AML-193 (cell line): ENCODE results near the gene NOS3.

Source experiments
- DNase-seq, 2 experiments: peaks; one replicate each; lab custom pipeline; 2025; lab: John Stamatoyannopoulos, UW

NOS3 gene

GRCh38 chr7:150990416-150991186 lies at the start of gene NOS3:
Gene NOS3 (plus strand): TSS chr7:150991017. CDS start chr7:150993804, 2,787 bp downstream.
- DNase-seq = no peak

DNA sequence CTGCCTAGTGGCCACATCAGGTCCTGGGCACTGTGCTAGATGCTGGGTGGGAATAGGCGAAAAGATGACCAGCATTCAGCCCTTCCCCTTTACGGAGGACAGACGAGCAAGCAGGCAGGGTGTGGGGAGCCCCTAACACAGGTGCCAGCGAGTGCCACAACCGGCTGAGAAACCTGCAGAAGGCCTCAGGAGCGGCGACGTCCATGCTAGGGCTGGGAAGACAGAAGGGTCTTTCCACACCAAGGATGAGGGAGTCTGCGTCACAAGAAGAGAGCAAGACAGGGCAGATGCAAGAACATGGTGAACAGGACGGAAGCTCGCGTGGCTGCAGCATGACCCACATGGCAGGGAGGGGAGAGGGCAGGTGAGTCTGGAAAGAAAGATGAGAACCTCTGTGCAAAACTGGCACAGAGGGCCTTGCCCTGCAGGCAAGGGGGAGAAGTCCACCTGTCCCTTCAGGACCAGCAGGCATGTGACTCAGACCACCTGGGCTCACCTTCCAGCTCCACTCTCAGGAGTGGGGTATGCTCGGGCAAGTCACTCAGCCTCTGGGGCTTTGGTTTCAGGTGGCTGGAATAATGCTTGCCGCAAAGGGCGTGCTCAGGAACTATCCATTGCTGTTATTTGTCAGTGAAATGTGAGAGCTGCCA lies 49.3 kb upstream of the NOS3 start:
- no peak for DNase-seq

DNA sequence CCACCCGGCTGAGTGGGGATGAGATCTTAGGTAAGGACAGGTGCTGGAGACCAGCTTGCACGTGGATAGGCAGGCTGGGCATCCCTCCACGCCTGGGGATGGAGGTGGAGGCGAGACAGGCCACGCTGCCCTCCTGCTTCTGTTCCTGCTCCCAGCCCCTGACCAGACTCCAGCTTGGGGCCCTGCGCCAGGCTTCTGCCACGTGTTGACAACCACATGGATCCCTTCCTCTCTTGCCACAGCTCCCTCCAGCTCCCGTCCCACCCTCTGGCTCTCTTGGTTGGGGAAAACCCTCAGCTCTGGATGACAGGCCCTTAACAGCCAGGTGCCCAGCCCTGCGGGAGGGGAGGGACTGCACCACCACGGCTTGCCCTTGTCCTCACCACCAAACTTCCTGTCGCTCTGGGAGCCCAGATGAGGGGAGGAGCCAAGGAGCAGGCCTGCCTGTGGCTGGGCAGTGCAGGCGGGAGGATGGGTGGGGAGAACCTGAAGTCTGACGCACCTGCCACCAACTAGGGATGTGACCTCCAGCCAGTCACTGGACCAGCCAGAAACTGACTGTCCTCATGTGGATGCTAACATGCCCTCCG lies 48.7 kb upstream of the NOS3 start:
- no peak for DNase-seq

GRCh38 chr7:150942591-150943452 lies 48.0 kb upstream of the NOS3 start:
- no peak for DNase-seq

DNA sequence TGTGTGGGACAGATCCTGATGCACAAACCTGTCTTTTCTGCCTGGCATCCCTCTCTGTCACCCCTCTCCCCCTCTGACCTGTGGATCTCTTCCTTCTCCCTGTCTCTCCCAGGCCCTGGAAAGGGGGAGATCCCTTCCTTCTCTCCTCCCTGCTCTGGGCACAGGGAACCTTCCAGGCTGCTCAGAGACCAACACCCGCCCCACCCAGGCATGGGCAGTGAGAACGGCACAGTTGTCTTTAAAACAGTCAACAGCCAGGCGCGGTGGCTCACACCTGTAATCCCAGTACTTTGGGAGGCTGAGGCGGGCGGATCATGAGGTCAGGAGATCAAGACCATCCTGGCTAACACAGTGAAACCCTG lies 47.4 kb upstream of the NOS3 start:
- no peak for DNase-seq

DNA sequence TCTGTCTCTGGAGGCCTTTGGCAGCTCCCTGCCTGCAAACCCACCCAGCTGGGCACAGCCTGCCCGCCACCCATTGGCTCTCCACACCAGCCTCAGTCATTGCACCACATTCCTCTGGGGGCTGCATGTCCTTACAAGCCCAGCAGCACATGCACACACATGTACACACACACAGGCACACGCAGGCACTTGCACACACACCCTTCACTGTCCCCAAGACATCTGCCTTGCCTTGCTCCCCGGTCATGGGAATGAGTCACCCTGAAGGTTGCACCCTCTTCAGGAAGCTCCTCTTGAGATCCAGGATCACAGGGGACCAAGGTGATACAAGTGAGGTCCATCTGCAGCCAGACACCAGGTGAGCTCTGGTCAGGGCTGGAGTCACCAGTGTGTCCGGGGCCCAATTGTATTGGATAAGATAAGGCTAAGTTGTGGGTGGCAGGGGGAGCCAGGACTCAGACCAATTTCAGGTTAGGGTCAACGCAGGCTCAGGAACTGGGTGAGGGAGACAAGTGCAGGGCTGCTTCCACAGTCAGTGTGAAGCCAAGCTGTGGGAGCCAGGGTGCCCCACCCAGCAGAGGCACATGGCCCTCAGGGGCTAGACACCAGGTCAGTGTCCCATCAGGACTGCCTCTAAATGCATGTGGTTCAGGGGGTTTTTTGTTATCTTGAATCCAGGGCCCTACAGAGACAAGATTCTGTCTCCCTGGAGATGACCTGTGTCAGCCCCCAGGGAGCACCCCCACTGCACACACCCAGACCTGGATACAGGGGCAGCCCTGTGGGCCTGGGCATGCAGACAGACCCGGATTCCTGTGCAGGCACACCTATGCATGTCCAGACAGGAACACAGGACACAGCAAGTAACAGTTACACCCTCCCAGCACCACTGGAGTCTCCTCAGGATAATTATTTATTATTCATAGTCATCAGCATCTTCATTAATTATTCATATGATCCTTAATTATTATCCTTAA lies 46.5 kb upstream of the NOS3 start:
- no peak for DNase-seq

GRCh38 chr7:150945171-150945852 lies 45.5 kb upstream of the NOS3 start:
- DNase-seq = no peak

DNA sequence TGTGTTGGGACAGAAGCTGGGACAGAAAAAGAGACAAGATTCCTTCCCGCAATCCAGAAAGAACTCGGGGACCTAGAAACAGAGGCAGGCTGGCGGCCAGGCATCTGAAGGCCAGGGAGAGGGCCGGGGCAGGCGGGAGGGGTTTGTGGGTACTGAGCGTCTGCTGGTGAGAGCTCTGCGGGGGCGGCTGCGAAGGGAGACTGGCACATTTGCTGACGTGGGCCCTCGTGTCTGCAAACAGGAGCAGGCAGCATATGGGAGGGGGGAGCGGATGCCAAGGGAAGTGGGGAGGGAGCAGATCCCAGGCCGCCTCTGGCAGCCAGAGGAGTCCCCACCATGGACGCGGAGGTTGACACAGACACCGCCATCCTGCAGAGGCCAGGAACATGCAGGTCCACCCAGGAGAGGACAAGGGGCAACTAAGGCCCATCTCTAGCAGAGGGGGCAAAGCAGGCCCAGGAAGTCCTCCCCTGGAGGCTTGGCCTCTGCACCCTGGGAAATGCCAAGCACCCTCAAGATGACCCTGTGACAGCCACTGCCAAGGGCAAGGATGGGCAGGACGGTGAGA lies 44.9 kb upstream of the NOS3 start:
- DNase-seq = no peak

- DNase-seq = no peak
Observed at GRCh38 chr7:150946421-150947240, 44.2 kb upstream of the NOS3 start.

DNA sequence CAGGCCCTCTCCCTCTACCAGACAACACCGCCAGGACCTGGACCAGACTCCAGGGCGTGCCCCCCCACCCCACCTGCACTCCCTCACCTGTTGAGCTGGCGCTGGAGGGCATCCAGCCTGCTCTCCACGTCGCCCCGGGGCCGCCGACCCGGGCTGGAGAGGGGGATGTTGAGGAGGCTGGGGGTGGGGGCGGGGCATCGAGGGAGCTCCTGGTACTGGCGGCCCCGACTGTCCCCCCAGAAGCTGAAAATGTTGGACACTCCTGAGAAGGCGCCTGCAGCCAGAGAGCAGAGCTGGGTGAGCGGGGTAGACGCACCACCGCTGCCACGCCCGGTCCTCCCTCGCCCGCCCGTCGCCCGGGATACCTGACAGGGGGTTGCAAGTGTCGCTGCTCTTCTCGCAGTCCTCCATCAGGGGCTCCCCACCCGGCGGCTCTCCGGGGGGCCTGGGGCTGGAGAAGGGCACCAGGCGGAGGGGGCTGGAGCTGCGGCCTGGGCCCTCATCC lies 43.5 kb upstream of the NOS3 start:
- no peak for DNase-seq

DNA sequence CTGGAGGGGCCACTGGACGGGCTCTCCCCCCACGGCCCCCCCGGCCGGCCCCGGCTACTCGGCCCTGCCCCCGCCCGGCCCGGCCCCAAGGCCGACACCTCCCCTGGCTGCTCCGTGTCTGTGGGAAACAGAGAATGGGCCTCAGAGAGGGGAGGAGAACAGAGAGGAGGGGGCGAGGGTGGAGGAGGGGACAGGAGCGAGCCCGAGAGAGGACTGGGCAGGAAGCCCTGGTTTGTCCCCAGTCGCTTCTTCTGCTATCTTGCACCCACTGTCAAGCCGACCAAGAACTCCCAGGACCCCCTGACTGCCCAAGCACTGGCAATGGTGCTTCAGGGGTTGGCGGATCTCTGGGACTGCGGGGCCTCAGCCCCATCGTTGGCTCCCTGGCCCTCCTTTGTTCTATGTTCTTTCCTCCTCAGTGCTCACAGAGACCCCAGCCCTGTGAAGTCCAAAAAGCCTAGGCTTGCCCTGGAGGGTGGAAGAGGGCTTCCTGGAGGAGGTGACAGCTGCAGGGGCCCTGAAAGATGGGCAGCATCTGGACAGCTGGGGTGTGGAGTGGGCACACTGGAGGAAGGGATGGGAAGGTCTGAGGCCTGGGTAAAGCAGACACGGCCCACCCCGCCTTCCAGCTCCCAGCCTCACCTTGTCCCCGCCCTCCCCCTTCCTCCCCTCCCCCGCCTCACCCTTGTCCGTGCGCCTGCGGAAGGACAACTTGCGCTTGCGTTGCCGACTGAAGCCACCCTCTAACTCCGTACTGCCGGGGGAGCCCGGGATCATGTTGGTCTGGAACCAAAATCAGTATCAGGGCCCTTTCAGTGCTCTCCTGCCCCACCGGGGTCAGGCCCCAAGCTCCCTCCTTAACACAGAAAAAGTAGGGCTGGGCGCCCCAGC lies 42.8 kb upstream of the NOS3 start:
- no peak for DNase-seq

GRCh38 chr7:150948791-150949251 lies 42.0 kb upstream of the NOS3 start:
- no peak for DNase-seq

DNA sequence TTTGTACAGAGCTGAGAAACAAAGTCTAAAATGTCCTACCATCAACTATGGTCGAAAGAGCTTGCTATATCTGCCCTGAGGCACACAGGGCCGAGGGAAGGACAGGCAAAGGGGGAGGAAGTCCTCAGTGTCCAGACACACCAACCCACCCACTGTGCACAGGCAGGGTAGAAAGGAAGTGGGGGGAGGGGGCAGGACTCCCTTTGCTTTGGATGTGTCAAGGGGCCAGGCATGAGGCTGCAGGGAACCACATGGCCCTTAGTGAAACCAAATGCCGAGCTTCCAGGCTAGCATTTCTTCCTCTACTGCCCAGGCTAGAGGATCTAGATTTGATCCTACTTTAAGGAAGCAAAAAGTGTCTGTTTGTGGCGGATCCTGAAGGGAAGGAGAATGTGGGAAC lies 41.3 kb upstream of the NOS3 start:
- DNase-seq = no peak

GRCh38 chr7:150949971-150950491 lies 40.8 kb upstream of the NOS3 start:
- no peak for DNase-seq

DNA sequence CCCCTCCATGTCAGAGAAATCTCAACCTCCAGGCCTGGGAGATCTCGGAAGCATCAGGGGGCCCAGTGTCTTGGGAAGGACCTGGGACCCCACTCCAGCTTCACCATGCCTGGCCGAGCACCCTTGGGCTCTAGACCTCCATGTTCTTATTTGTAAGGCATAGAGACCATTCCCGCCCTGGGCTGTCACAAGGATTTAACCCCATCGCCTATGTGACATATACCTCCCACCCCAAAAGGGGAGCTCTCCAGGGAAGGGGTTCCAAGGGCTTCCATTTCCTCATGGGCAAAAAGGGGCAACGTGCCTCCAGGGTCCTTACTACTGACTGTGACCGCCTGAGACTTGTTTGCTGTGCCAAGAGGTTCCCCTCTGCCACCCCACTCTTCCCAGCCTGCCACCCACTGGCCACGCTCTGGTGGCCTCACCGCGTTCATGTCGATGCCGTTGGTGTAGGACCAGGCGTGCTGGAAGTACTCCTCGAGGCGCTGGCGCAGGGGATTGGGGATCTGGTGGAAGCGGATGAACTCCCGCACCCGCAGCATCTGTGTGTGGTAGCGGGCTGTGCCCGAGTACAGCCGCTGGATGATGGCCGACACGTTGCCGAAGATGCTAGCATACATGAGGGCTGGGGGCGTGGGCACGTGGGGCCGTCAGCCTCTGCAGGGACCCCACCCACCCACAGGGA lies 40.2 kb upstream of the NOS3 start:
- DNase-seq = no peak

- no peak for DNase-seq
Observed at GRCh38 chr7:150951181-150951520, 39.7 kb upstream of the NOS3 start.

DNA sequence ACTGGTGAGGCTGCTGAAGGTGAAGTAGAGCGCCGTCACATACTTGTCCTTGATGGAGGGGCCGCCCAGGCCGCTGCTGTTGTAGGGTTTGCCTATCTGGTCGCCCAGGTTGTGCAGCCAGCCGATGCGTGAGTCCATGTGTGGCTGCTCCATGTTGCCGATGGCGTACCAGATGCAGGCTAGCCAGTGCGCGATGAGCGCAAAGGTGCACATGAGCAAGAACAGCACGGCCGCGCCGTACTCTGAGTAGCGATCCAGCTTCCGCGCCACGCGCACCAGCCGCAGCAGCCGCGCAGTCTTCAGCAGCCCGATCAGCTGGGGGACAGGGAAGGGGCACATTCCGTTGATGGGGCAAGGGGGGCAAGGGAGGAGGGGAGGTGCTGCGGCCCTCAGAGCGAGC lies 39.3 kb upstream of the NOS3 start:
- DNase-seq = no peak
